Ovary (tissue), 9 donors: ENCODE results near the gene NR3C1. TPM values are rescaled to one million over a fixed set of nuclear protein-coding genes. Genes with fewer than 3 reads are reported as not detected.

Experiments
- DNase-seq, 5 donors: peaks; one replicate each; pipeline ENCODE4 v3.0.0-alpha.2; 2019 to 2020
- H3K27ac ChIP-seq, 2 donors: fragments of 200-600 bp; one replicate each; pipeline versions ENCODE4 v1.5.1 to v1.8.0; 2019 to 2022
- H3K27me3 ChIP-seq: fragments of 200-600 bp; one replicate; pipeline ENCODE4 v1.8.0; 2022
- H3K36me3 ChIP-seq: fragments of 200-600 bp; sonication (generic); one replicate; pipeline ENCODE4 v1.5.1; 2019
- H3K4me1 ChIP-seq: one replicate; pipeline ENCODE4 v1.8.1; 2013; ENCODE audit warnings: mild to moderate bottlenecking, moderate library complexity; ENCODE audit not compliant: insufficient read depth
- H3K4me3 ChIP-seq: fragments of 200-600 bp; sonication (generic); one replicate; pipeline ENCODE4 v1.5.1; 2017
- H3K9me3 ChIP-seq, 2 donors: fragments of 200-600 bp in 1 of 2; sonication (generic) in 1 of 2; one replicate each; pipeline versions ENCODE4 v1.5.1 to v1.8.1; 2013 to 2019; ENCODE audit warnings: mild to moderate bottlenecking in 1 of 2, moderate library complexity in 1 of 2
- EP300 ChIP-seq: sonication (generic); formaldehyde crosslinking; IDR thresholded peaks from one replicate; pipeline ENCODE4 v1.6.1; 2017; ENCODE audit warnings: antibody characterized with exemption
- POLR2A ChIP-seq: fragments of 450-650 bp; IDR thresholded peaks from one replicate; pipeline ENCODE4 v1.6.1; 2017; ENCODE audit warnings: antibody characterized with exemption, mild to moderate bottlenecking, moderate library complexity
- WGBS, 3 donors: extraction: QIAGEN DNeasy Blood & Tissue Kit in 1 of 3; methylation state at CpG; one replicate each; pipeline versions ENCODE4 v1.1.5 to v1.1.7; 2013 to 2017; 5-methylcytosine and 5-hydroxymethylcytosine counted together
- intact Hi-C, 4 donors: fragments of 100-400 bp; cut with DNase I; formaldehyde crosslinking; loops; one replicate each; pipeline versions ENCODE4 v1.11.0 to v1.15.1; 2022 to 2023
- polyA plus RNA-seq, 2 donors: library from polyadenylated mRNA; stranded (reverse); fragments of 200-250 nt in 1 of 2; fragments of 350-450 nt in 1 of 2; fragmentation: Illumina TruSeq in 1 of 2; extraction: RNeasy Lipid Tissue Mini Kit (QIAGEN cat#74804) in 1 of 2; gene quantifications; one replicate each; pipeline ENCODE4 v1.2.3, GENCODE V29; 2013 to 2014
- total RNA-seq, 7 donors: library from RNA; depleted of rRNA in 2 of 7; stranded (reverse); fragments of >200 nt in 2 of 7; fragmentation: NEBNext Ultra II Directional in 3 of 7; extraction: Animal tissue kit (Norgen Biotek cat#: 25700) in 3 of 7; gene quantifications; one replicate each; pipeline versions ENCODE4 v1.1.0 to v1.2.4, GENCODE V29; 2016 to 2023
- TF ChIP-seq, protein P1 (sequence below), 3 donors: fragments of 450-650 bp in 2 of 3; fragments of 200-600 bp in 1 of 3; IDR thresholded peaks; one replicate each; pipeline versions ENCODE4 v1.5.1 to v1.8.0; 2016 to 2022; ENCODE audit warnings: antibody characterized with exemption in 3 of 3, mild to moderate bottlenecking in 1 of 3
- donor health status: DM: no; HTN: no; CAD: no; lungs with moderate emphysema.
- donor health status: DM: no; HTN: no; CAD: no.
- donor health status: Bipolar disorder and iron deficiency.
- donor health status: DM: yes; HTN: yes; CAD: no.
- donor health status: DM: no; HTN: no; CAD: no.
- donor health status: DM: yes; HTN: yes; CAD: no.

Gene NR3C1
- total and polyA plus RNA-seq, 9 donors, result 15.5 to 54.3 (median 38.4) TPM

DNA sequence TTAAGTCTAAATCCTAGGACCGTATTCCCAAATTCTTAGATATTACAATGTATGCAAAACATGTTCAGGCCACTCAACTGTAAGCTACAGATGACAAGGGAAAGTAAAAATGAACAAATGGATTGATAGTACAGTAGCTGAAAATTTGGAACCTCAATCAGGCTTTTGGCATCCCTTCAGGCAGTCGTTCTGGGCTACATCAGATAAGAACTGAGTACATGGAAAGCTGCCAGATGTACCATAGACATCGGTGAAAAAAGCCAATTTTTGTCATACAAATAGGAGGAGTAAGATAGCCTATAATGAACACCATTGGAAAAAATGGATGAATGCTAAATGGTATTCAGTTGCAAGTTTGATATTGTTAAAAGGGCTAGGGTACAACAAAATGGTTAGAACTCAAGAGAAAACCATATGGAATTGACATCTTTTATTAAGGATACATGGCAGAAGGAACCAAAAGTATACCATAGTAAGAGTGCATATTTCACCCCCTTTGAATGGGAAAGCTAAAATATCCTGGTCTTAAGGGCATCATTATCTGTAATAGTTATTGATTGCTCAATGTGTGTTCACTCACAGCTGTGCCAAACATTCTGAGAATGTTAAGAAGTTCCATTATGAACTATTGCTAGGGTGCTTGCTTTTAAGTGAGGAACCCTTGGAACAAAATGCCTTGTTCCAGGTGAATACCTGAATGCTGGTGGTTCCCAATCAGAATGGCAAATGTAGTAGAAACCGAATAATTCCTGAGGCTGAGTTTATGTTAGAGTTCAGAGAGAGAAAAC, 86.4 kb downstream of the NR3C1 start:
- Histone ChIP-seq H3K4me1 (peaks cover 6% of the 10 kb centered on the region), H3K36me3 (no peaks in the 10 kb centered on the region), H3K9me3 (no peaks in the 10 kb centered on the region), H3K27ac (no peak overlapping the region), H3K4me3 (no peak overlapping the region), H3K27me3 (no peaks in the 10 kb centered on the region)
- 46 to 47% (median 46%) methylated on average over 4 of the region's 4 CpGs for WGBS, 3 donors
- DNase-seq, result no peak
- intact Hi-C loops, result no loop called here
- TF ChIP-seq EP300 (no peak), POLR2A (no peak)
- TF ChIP-seq, protein P1, sequence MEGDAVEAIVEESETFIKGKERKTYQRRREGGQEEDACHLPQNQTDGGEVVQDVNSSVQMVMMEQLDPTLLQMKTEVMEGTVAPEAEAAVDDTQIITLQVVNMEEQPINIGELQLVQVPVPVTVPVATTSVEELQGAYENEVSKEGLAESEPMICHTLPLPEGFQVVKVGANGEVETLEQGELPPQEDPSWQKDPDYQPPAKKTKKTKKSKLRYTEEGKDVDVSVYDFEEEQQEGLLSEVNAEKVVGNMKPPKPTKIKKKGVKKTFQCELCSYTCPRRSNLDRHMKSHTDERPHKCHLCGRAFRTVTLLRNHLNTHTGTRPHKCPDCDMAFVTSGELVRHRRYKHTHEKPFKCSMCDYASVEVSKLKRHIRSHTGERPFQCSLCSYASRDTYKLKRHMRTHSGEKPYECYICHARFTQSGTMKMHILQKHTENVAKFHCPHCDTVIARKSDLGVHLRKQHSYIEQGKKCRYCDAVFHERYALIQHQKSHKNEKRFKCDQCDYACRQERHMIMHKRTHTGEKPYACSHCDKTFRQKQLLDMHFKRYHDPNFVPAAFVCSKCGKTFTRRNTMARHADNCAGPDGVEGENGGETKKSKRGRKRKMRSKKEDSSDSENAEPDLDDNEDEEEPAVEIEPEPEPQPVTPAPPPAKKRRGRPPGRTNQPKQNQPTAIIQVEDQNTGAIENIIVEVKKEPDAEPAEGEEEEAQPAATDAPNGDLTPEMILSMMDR (IDR thresholded peaks at IDR 0.05), result no peak

DNA sequence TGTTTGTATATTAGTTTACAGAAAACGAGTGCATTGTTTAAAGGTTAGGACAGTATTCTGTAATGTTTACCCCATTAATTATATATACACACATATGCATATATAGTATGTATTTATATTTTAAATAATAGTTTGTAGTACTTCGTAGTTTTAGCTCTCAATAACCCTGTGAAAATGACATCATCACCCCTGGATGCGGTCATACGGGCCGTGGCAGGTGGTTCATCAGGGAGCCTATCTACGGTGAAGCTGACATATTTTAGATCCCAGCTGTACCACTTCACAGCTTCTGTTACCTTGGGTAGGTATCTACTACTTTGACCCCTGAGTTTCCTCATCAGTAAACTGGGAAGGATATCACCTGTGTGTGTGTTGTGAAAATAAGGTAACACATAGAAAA, 87.1 kb downstream of the NR3C1 start:
- 93 to 95% (median 94%) methylated on average over 6 of the region's 6 CpGs for WGBS, 3 donors
- intact Hi-C loops, result no loop called here
- Histone ChIP-seq H3K4me1 (peaks cover 6% of the 10 kb centered on the region), H3K9me3 (no peaks in the 10 kb centered on the region), H3K4me3 (no peak overlapping the region), H3K36me3 (no peaks in the 10 kb centered on the region), H3K27ac (no peak overlapping the region), H3K27me3 (no peaks in the 10 kb centered on the region)
- TF ChIP-seq, protein P1 (IDR thresholded peaks at IDR 0.05), result no peak
- DNase-seq, result no peak

DNA sequence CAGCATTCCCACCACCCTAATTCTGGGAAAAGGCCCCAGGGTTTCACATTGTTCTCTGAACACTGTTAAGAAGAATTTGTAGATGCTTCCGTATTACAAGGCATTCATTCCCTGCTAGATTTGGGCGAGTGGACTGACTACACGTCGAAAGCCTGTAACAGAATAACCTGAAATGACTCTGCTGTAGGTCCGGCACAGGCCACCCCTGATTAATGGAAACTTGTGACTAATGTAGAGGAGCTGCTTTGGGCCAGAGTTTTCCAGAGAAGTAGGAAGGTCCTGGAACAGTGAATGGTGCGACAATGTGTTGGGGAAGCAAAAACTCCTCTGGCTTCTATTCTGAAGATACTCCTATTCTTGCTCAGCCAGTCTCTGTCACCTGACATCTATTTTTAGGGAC, 87.6 kb downstream of the NR3C1 start:
- Histone ChIP-seq H3K36me3 (no peaks in the 10 kb centered on the region), H3K4me3 (no peak overlapping the region), H3K9me3 (no peaks in the 10 kb centered on the region), H3K27me3 (no peaks in the 10 kb centered on the region), H3K27ac (no peak overlapping the region), H3K4me1 (peaks cover 4% of the 10 kb centered on the region)
- DNase-seq, result no peak
- TF ChIP-seq POLR2A, result no peak
- TF ChIP-seq EP300, result no peak
- TF ChIP-seq, protein P1 (IDR thresholded peaks at IDR 0.05), result no peak
- intact Hi-C loops, result no loop called here
- WGBS, 3 donors, result 92 to 97% (median 95%) methylated on average over 6 of the region's 6 CpGs

DNA sequence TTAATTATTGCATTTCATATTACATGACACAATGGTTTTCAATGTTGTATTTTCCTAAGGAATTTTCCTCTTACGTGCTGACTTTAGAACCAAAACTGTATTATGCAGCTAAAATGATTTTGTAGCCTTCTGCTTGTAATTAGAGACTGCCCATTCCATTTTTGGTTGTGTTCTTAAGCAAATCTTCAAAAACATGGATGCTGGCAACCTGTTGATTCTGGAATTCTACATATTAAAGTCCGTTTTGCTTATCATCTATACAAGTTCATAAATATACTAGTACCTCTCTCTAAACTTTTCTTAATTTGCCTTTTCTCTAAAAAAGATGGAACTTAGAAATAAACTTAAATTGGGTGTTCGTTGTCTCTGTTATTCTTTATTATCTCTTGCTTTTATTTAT, 88.3 kb downstream of the NR3C1 start:
- intact Hi-C loops, result no loop called here
- no peaks in the 10 kb centered on the region for H3K9me3 ChIP-seq
- no peak for DNase-seq
- H3K27me3 ChIP-seq, result no peaks in the 10 kb centered on the region
- H3K36me3 ChIP-seq, result no peaks in the 10 kb centered on the region
- 58 to 72% (median 63%) methylated on average over 3 of the region's 3 CpGs for WGBS, 3 donors
- H3K4me1 ChIP-seq, result peaks cover 4% of the 10 kb centered on the region
- no peak overlapping the region for H3K27ac ChIP-seq
- no peak overlapping the region for H3K4me3 ChIP-seq
- no peak for TF ChIP-seq POLR2A
- no peak for TF ChIP-seq EP300
- TF ChIP-seq, protein P1 (IDR thresholded peaks at IDR 0.05), result no peak
